Measurements from ENCODE around the gene CC2D1A.

Gene CC2D1A

DNA sequence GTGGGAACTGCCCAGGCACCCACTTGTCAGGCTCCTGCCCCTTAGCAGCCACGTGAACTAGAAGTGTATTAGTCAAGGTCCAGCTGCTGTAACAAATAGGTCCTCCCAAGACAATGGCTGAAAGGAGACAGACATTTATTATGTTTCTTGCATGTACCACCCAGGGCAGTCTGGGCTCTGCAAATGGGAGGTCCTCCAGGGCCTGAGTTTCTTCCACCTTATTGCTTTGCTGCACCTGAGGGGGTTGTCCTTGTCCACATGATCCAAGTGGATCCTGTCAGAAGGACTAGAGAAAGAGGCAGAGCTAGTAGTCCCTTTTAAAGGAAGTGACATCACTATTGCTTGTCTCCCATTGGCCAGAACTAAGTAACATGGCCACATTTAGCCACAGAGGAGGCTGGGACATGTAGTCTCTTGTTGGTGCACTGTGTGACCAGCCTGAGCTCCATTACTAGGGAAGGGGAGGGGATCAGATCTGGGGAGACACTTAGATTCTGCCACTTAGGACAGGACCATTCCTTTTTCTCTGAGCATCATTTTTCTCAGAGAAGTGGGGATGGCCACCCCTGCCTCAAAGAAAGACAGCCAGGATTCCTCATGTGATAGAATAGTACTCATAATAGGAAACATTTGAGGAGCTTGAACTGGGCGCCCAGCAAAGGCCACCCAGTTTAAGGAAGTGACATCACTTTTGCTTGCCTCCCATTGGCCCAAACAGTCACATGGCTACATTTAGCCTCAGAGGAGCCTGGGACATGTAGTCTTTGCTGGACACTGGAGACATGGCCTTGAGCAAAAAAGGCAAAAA lies 15.1 kb downstream of the CC2D1A start:
- TF ChIP-seq YY1 (IDR thresholded peaks at IDR 0.05; ENCODE audit: low read depth) = peak; percentile 86
- no peak for TF ChIP-seq FOXM1 (IDR thresholded peaks at IDR 0.05; ENCODE audit: borderline replicate concordance, low read depth)
- peak; percentile 39; the same call in 1 of the 2 replicates for TF ChIP-seq CREB1 (IDR thresholded peaks at IDR 0.05; ENCODE audit: low read depth)
- no peak for TF ChIP-seq TAF1 (IDR thresholded peaks at IDR 0.05; ENCODE audit: low read depth)
- TF ChIP-seq EGR1 (IDR thresholded peaks at IDR 0.05) = no peak
- no peak for TF ChIP-seq CEBPB (IDR thresholded peaks at IDR 0.05)
- TF ChIP-seq ZBTB7A (IDR thresholded peaks at IDR 0.05; ENCODE audit: low read depth) = no peak
- TF ChIP-seq TEAD4 (IDR thresholded peaks at IDR 0.05) = no peak
- TF ChIP-seq NFIC (IDR thresholded peaks at IDR 0.05) = no peak
- TF ChIP-seq RAD21 (IDR thresholded peaks at IDR 0.05; ENCODE audit: low read depth) = no peak
- TF ChIP-seq, protein P1, sequence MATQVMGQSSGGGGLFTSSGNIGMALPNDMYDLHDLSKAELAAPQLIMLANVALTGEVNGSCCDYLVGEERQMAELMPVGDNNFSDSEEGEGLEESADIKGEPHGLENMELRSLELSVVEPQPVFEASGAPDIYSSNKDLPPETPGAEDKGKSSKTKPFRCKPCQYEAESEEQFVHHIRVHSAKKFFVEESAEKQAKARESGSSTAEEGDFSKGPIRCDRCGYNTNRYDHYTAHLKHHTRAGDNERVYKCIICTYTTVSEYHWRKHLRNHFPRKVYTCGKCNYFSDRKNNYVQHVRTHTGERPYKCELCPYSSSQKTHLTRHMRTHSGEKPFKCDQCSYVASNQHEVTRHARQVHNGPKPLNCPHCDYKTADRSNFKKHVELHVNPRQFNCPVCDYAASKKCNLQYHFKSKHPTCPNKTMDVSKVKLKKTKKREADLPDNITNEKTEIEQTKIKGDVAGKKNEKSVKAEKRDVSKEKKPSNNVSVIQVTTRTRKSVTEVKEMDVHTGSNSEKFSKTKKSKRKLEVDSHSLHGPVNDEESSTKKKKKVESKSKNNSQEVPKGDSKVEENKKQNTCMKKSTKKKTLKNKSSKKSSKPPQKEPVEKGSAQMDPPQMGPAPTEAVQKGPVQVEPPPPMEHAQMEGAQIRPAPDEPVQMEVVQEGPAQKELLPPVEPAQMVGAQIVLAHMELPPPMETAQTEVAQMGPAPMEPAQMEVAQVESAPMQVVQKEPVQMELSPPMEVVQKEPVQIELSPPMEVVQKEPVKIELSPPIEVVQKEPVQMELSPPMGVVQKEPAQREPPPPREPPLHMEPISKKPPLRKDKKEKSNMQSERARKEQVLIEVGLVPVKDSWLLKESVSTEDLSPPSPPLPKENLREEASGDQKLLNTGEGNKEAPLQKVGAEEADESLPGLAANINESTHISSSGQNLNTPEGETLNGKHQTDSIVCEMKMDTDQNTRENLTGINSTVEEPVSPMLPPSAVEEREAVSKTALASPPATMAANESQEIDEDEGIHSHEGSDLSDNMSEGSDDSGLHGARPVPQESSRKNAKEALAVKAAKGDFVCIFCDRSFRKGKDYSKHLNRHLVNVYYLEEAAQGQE (IDR thresholded peaks at IDR 0.05; ENCODE audit: low read depth) = no peak
- TF ChIP-seq, protein P2, sequence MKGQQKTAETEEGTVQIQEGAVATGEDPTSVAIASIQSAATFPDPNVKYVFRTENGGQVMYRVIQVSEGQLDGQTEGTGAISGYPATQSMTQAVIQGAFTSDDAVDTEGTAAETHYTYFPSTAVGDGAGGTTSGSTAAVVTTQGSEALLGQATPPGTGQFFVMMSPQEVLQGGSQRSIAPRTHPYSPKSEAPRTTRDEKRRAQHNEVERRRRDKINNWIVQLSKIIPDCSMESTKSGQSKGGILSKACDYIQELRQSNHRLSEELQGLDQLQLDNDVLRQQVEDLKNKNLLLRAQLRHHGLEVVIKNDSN (IDR thresholded peaks at IDR 0.05) = peak; percentile 96
- no peak for TF ChIP-seq TCF12 (IDR thresholded peaks at IDR 0.05; ENCODE audit: low read depth)
- no peak for TF ChIP-seq EP300 (IDR thresholded peaks at IDR 0.05; ENCODE audit: borderline replicate concordance)
- TF ChIP-seq, protein P3, sequence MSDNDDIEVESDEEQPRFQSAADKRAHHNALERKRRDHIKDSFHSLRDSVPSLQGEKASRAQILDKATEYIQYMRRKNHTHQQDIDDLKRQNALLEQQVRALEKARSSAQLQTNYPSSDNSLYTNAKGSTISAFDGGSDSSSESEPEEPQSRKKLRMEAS (IDR thresholded peaks at IDR 0.05) = no peak

DNA sequence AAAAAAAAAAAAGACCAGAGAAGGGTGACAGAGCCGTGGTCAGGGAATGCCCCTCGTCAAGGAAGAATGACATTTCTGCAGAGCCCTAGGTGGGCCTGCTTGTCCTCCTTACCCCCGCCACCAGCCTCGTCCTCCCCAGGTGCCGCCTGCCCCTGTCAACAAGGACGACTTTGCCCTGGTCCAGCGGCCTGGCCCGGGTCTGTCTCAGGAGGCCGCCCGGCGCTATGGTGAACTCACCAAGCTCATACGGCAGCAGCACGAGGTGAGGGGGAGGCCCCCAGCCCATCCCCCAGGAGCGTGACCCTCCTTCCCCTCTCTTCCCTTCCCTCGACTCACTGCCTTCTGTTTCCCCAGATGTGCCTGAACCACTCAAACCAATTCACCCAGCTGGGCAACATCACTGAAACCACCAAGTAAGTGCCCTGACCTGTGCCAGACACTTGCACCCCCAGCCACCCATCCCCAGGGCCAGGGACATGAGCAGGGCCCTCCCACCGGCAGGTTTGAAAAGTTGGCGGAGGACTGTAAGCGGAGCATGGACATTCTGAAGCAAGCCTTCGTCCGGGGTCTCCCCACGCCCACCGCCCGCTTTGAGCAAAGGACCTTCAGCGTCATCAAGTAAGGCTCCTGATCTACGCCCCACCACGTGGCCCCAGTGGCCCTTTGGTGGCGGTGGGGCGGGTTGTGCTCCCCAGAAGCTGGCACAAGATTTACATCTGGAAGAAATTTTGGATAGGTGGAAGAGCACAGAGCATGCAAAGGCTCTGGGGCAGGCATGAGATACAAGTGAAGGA lies 17.4 kb downstream of the CC2D1A start:
- no peak for TF ChIP-seq EGR1 (IDR thresholded peaks at IDR 0.05)
- TF ChIP-seq, protein P3 (IDR thresholded peaks at IDR 0.05) = no peak
- TF ChIP-seq ZBTB7A (IDR thresholded peaks at IDR 0.05; ENCODE audit: low read depth) = no peak
- no peak for TF ChIP-seq TAF1 (IDR thresholded peaks at IDR 0.05; ENCODE audit: low read depth)
- TF ChIP-seq EP300 (IDR thresholded peaks at IDR 0.05; ENCODE audit: borderline replicate concordance) = no peak
- TF ChIP-seq TCF12 (IDR thresholded peaks at IDR 0.05; ENCODE audit: low read depth) = no peak
- no peak for TF ChIP-seq YY1 (IDR thresholded peaks at IDR 0.05; ENCODE audit: low read depth)
- TF ChIP-seq NFIC (IDR thresholded peaks at IDR 0.05) = no peak
- TF ChIP-seq, protein P1 (IDR thresholded peaks at IDR 0.05; ENCODE audit: low read depth) = no peak

DNA sequence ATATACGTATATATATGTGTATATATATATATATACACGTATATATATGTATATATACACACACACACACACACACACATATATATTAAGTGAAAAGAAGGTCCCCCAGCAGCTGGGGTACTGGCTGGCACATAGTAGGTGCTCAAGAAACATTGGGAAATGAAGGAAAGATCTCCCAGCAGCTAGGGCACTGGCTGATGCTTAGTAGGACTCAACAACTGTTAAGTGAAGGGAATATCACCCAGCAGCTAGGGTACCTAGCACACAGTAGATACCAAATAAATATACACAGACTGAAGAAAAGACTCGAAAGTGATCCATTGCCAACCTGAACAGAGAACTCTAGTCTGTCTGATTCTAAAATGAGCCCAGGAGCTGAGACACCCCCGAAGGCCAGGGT lies 20.0 kb downstream of the CC2D1A start:
- no peak for TF ChIP-seq EP300 (IDR thresholded peaks at IDR 0.05; ENCODE audit: borderline replicate concordance)
- no peak for TF ChIP-seq EGR1 (IDR thresholded peaks at IDR 0.05)

DNA sequence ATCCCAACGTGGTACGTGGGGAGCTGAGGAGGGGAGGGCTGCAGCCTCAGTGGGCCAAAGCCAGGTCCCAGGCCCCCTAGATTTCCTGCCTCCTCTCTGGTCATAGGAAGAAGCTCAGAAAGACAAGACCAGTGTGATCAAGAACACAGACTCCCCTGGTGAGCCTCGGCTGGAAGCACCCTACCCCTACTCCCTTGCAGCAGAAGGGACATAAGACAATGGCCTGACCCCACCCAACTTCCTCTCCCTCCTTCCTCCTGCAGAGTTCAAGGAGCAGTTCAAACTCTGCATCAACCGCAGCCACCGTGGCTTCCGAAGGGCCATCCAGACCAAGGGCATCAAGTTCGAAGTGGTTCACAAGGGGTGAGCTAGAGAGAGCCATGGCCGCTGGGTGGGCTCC lies 20.7 kb downstream of the CC2D1A start:
- no peak for TF ChIP-seq FOXM1 (IDR thresholded peaks at IDR 0.05; ENCODE audit: borderline replicate concordance, low read depth)
- TF ChIP-seq EGR1 (IDR thresholded peaks at IDR 0.05) = no peak
- TF ChIP-seq, protein P3 (IDR thresholded peaks at IDR 0.05) = no peak
- no peak for TF ChIP-seq EP300 (IDR thresholded peaks at IDR 0.05; ENCODE audit: borderline replicate concordance)
- TF ChIP-seq CREB1 (IDR thresholded peaks at IDR 0.05; ENCODE audit: low read depth) = no peak
- no peak for TF ChIP-seq NFIC (IDR thresholded peaks at IDR 0.05)
- TF ChIP-seq ZBTB7A (IDR thresholded peaks at IDR 0.05; ENCODE audit: low read depth) = no peak
- no peak for TF ChIP-seq TCF12 (IDR thresholded peaks at IDR 0.05; ENCODE audit: low read depth)
- TF ChIP-seq, protein P1 (IDR thresholded peaks at IDR 0.05; ENCODE audit: low read depth) = no peak
- TF ChIP-seq RAD21 (IDR thresholded peaks at IDR 0.05; ENCODE audit: low read depth) = no peak
- TF ChIP-seq TEAD4 (IDR thresholded peaks at IDR 0.05) = no peak
- TF ChIP-seq TAF1 (IDR thresholded peaks at IDR 0.05; ENCODE audit: low read depth) = no peak
- no peak for TF ChIP-seq CEBPB (IDR thresholded peaks at IDR 0.05)
- TF ChIP-seq YY1 (IDR thresholded peaks at IDR 0.05; ENCODE audit: low read depth) = no peak
- TF ChIP-seq, protein P2 (IDR thresholded peaks at IDR 0.05) = no peak

All from Ishikawa (cell line).